Right hindlimb (tissue), 1 donor: ENCODE measurements around the gene SMS.

Experiments
- DNase-seq: peaks from one replicate; pipeline ENCODE4 v3.0.0-alpha.2; 2018

Gene SMS

DNA sequence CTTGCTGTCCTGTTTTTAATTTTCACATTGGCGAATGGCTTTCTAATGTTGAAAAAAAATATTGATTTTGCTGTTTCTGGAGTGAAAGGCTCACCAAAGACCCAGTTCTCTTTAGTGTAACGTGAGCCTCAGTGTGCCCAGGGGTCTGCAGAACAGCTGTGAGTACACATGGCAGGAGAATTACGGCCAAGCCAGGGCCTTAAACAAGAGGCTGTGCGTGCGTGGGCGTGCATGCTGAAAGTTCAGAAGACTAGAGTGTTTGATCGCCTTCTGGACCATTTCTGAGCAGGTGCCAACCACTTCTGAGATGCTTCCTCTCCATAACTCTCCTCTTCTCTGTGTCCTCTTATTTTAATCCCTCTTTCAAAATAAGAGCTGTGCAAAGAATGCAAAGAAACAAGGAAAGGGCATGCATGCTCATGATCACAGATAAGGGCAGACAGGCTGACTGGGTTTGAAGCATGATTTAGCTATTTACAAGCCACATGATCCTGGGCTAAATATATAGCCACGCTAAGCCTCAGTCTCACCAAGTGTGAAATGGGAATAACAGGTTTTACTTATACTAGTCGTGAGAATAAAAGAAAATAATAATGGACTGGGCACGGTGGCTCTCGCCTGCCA is 101.5 kb downstream of the SMS start:
- DNase-seq, result peak; percentile 35

DNA sequence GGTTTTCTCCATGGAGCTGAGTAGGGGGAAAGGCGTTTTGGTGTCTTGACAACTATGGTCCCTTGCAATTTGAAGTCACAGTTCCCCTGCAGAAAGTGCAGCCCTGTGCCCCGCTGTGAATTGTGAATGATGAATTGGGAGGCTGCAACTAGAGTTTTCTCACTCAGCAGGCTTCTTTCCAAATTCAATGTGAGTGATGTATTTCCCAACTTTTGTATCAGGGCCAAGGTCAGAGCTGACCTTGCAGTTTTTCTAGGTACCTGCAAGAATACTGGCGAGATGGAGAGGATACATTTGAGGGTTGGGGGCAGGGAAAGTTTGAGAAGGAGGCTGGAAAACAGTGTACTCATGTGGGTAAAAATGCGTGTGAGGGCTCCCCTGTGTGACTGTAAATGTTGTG is 103.4 kb downstream of the SMS start:
- DNase-seq, result no peak
